ENCODE data around the gene IL1RAPL1.

GRCh38 chrX:29911673-29912072 lies 1324.4 kb downstream of the IL1RAPL1 start:
- TF ChIP-seq CTCF (IDR thresholded peaks at IDR 0.05; ENCODE audit: extremely low read depth in 1 of 2, insufficient read depth in 1 of 2, low read depth in 1 of 2, low read length in 2 of 2), result no peak
- TF ChIP-seq POLR2A (IDR thresholded peaks at IDR 0.05; ENCODE audit: low read depth, low read length), result no peak
- TF ChIP-seq POLR2AphosphoS5 (IDR thresholded peaks at IDR 0.05; ENCODE audit: insufficient read depth, low read depth, low read length), result no peak

Data from endothelial cell of umbilical vein (primary cell).